IMR-90 (cell line): Measurements from ENCODE around the gene FAM83G.

Experiments
- CEBPB ChIP-seq: IDR thresholded peaks from 2 replicates; pipeline ENCODE4 v1.6.1; 2012; ENCODE audit warnings: low read depth, low read length, improper control_type of control experiment
- POLR2A ChIP-seq: IDR thresholded peaks from 2 replicates; pipeline ENCODE4 v1.6.1; 2012; ENCODE audit warnings: mild to moderate bottlenecking, low read depth, low read length

DNA sequence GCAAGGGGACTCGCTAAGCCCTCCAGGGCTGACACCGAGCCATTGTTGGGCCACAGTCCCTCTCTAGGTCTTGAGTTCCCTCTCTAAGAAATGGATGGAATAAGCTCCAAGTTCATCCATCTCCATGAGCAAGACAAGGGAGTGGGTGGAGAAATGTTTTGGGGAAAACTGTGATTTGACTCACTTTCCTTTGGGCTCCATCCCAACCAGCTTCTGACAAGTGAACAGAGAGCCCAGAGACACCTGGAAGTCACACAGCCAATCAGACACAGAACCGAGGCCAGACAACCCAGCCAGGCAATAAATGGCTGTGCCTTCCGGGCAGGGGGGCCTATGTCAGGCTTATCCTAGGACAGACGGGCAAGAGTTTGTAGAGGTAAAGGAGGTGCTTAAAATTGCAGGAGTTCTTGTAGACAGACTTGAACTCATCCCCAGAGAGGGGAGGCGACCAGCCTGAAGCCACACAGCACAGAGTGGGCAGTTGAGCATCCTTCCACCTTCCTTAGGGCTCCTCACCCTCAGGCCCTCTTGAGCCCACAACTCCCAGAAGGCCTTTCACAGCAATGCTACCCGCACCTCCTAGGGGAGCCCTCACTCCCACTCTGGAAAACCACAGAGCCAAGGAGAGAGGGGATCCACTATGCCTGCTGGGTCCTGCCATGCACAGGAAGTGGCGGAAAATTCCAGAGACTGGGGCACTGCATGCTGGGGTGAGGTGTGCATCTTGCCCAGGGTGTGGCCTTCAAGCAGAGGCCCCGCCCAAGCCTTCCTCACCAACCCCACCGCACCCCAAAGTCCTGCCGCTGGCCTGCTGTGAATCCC lies 9.5 kb upstream of the FAM83G start:
- no peak for TF ChIP-seq CEBPB
- TF ChIP-seq POLR2A = no peak
